Measurements from ENCODE around the gene TIE1. TPM values are rescaled to one million over a fixed set of nuclear protein-coding genes. Genes with fewer than 3 reads are reported as not detected.

Gene TIE1
- total RNA-seq, 1 donor from 2014 or later: 0.98 TPM

- Mint-ChIP-seq H3K27ac (ENCODE audit: unreplicated experiment) (no peak overlapping the region), H3K4me1 (ENCODE audit: low read depth, unreplicated experiment) (peaks cover 4% of the 10 kb centered on the region), H3K9me3 (ENCODE audit: unreplicated experiment) (peaks cover 18% of the 10 kb centered on the region), H3K27me3 (ENCODE audit: low read depth, unreplicated experiment) (peaks cover 7% of the 10 kb centered on the region), H3K4me3 (ENCODE audit: unreplicated experiment) (no peak overlapping the region), H3K36me3 (ENCODE audit: low read depth, unreplicated experiment) (peaks cover 4% of the 10 kb centered on the region)
- Histone ChIP-seq H2AFZ (ENCODE audit: low read depth, low read length) (no peak overlapping the region), H3K79me2 (ENCODE audit: insufficient read depth, low read length) (no peaks in the 10 kb centered on the region), H3K9ac (ENCODE audit: low read length) (no peak overlapping the region), H3K4me3 (ENCODE audit: insufficient read depth, low read depth, low read length) (no peak overlapping the region), H3K27ac (ENCODE audit: low read depth, low read length) (no peak overlapping the region), H3K4me1 (ENCODE audit: insufficient read depth, low read length) (peaks cover 7% of the 10 kb centered on the region), H4K20me1 (ENCODE audit: insufficient read depth, low read length) (no peaks in the 10 kb centered on the region), H3K9me3 (ENCODE audit: insufficient read depth, low read depth, low read length) (peaks cover 5% of the 10 kb centered on the region), H3K27me3 (ENCODE audit: insufficient read depth, low read length) (peaks cover under 1% of the 10 kb centered on the region), H3K36me3 (ENCODE audit: insufficient read depth, low read length) (no peaks in the 10 kb centered on the region), H3K4me2 (ENCODE audit: low read length) (no peak overlapping the region)
- FAIRE-seq (no peak), DNase-seq (ENCODE audit: low read depth) (no peak)
- no peak for TF ChIP-seq EZH2 (IDR thresholded peaks at IDR 0.05; ENCODE audit: insufficient read depth, low read length)
- no peak for TF ChIP-seq CTCF (IDR thresholded peaks at IDR 0.05; ENCODE audit: insufficient read depth, low read depth, low read length)
Measured at GRCh38 chr1:43266881-43267280, 33.9 kb upstream of the TIE1 start.

DNA sequence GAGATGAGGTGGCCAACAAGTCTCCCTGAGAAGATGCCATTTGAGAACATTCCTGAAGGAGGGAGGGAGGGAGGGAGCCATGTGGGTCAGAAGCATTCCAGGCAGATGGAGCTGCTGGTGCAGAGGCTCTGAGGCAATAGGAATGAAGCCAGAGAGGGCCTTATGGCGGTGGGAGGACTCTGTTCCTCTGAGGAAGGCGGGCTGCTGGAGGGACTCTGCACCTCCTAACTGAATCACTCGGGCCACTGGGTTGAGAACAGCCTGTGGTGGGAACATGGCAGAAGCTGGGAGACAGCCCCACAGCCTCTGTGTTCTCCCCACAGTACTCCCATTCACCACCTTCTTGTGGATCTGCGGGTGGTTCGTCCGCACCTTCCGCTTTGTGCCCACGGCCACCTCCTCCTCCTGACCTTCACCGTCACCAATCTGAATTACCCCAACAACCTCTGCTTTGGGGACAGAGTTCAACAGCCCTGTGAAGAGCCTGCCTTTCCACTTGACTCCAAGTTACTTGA lies 33.4 kb upstream of the TIE1 start:
- H3K4me3 ChIP-seq (ENCODE audit: insufficient read depth, low read depth, low read length): no peak overlapping the region
- H3K27ac Mint-ChIP-seq (ENCODE audit: unreplicated experiment): no peak overlapping the region
- H3K9me3 Mint-ChIP-seq (ENCODE audit: unreplicated experiment): peaks cover 13% of the 10 kb centered on the region
- peak; percentile 68 for DNase-seq (ENCODE audit: low read depth)
- no peak overlapping the region for H3K27ac ChIP-seq (ENCODE audit: low read depth, low read length)
- H4K20me1 ChIP-seq (ENCODE audit: insufficient read depth, low read length): no peaks in the 10 kb centered on the region
- peaks cover 7% of the 10 kb centered on the region for H3K4me1 ChIP-seq (ENCODE audit: insufficient read depth, low read length)
- H3K4me2 ChIP-seq (ENCODE audit: low read length): no peak overlapping the region
- peaks cover 5% of the 10 kb centered on the region for H3K9me3 ChIP-seq (ENCODE audit: insufficient read depth, low read depth, low read length)
- TF ChIP-seq CTCF (IDR thresholded peaks at IDR 0.05; ENCODE audit: insufficient read depth, low read depth, low read length): no peak
- no peak for TF ChIP-seq EZH2 (IDR thresholded peaks at IDR 0.05; ENCODE audit: insufficient read depth, low read length)
- peaks cover 4% of the 10 kb centered on the region for H3K4me1 Mint-ChIP-seq (ENCODE audit: low read depth, unreplicated experiment)
- H3K36me3 Mint-ChIP-seq (ENCODE audit: low read depth, unreplicated experiment): peaks cover 4% of the 10 kb centered on the region
- H3K36me3 ChIP-seq (ENCODE audit: insufficient read depth, low read length): no peaks in the 10 kb centered on the region
- H3K79me2 ChIP-seq (ENCODE audit: insufficient read depth, low read length): no peaks in the 10 kb centered on the region
- H2AFZ ChIP-seq (ENCODE audit: low read depth, low read length): no peak overlapping the region
- peaks cover 7% of the 10 kb centered on the region for H3K27me3 Mint-ChIP-seq (ENCODE audit: low read depth, unreplicated experiment)
- H3K9ac ChIP-seq (ENCODE audit: low read length): no peak overlapping the region
- FAIRE-seq: no peak
- peaks cover 2% of the 10 kb centered on the region for H3K27me3 ChIP-seq (ENCODE audit: insufficient read depth, low read length)
- H3K4me3 Mint-ChIP-seq (ENCODE audit: unreplicated experiment): no peak overlapping the region

- H3K27me3 ChIP-seq (ENCODE audit: insufficient read depth, low read length): peaks cover 2% of the 10 kb centered on the region
- H3K27ac ChIP-seq (ENCODE audit: low read depth, low read length): no peak overlapping the region
- no peaks in the 10 kb centered on the region for H4K20me1 ChIP-seq (ENCODE audit: insufficient read depth, low read length)
- H3K9ac ChIP-seq (ENCODE audit: low read length): no peak overlapping the region
- no peak overlapping the region for H3K4me2 ChIP-seq (ENCODE audit: low read length)
- Mint-ChIP-seq H3K27me3 (ENCODE audit: low read depth, unreplicated experiment) (peaks cover 7% of the 10 kb centered on the region), H3K36me3 (ENCODE audit: low read depth, unreplicated experiment) (peaks cover 4% of the 10 kb centered on the region), H3K4me1 (ENCODE audit: low read depth, unreplicated experiment) (peaks cover 4% of the 10 kb centered on the region), H3K27ac (ENCODE audit: unreplicated experiment) (no peak overlapping the region), H3K9me3 (ENCODE audit: unreplicated experiment) (peaks cover 9% of the 10 kb centered on the region), H3K4me3 (ENCODE audit: unreplicated experiment) (no peak overlapping the region)
- DNase-seq (ENCODE audit: low read depth): no peak
- H3K4me3 ChIP-seq (ENCODE audit: insufficient read depth, low read depth, low read length): no peak overlapping the region
- H3K79me2 ChIP-seq (ENCODE audit: insufficient read depth, low read length): no peaks in the 10 kb centered on the region
- H2AFZ ChIP-seq (ENCODE audit: low read depth, low read length): no peak overlapping the region
- H3K9me3 ChIP-seq (ENCODE audit: insufficient read depth, low read depth, low read length): peaks cover 5% of the 10 kb centered on the region
- H3K4me1 ChIP-seq (ENCODE audit: insufficient read depth, low read length): peaks cover 7% of the 10 kb centered on the region
- TF ChIP-seq EZH2 (IDR thresholded peaks at IDR 0.05; ENCODE audit: insufficient read depth, low read length): no peak
- FAIRE-seq: no peak
- no peaks in the 10 kb centered on the region for H3K36me3 ChIP-seq (ENCODE audit: insufficient read depth, low read length)
Measured at GRCh38 chr1:43267818-43268425, 32.9 kb upstream of the TIE1 start.

Data from astrocyte (in vitro differentiated cells and primary cell).